Trophoblast cell (in vitro differentiated cells and primary cell): ENCODE measurements around the gene GSE1.

Experiments
- DNase-seq, 2 donors: peaks; one replicate each; pipeline ENCODE4 v3.0.0-alpha.2; 2016
- H2AFZ ChIP-seq: 2 replicates; pipeline ENCODE4 v1.6.1; 2013; ENCODE audit warnings: low read length, moderate library complexity, mild to moderate bottlenecking; ENCODE audit not compliant: insufficient read depth, poor library complexity
- H2AK5ac ChIP-seq: 2 replicates; pipeline ENCODE4 v1.6.1; 2013; ENCODE audit warnings: mild to moderate bottlenecking, low read length
- H2BK120ac ChIP-seq: 2 replicates; pipeline ENCODE4 v1.6.1; 2013; ENCODE audit warnings: low read length, mild to moderate bottlenecking, moderate library complexity; ENCODE audit not compliant: insufficient read depth, poor library complexity
- H2BK12ac ChIP-seq: 2 replicates; pipeline ENCODE4 v1.6.1; 2013; ENCODE audit warnings: mild to moderate bottlenecking, low read length, moderate library complexity
- H2BK5ac ChIP-seq: 2 replicates; pipeline ENCODE4 v1.6.1; 2013; ENCODE audit warnings: low read length, low read depth, moderate library complexity, mild to moderate bottlenecking; ENCODE audit not compliant: poor library complexity
- H3K14ac ChIP-seq: 2 replicates; pipeline ENCODE4 v1.6.1; 2013; ENCODE audit warnings: mild to moderate bottlenecking, low read length
- H3K18ac ChIP-seq: 2 replicates; pipeline ENCODE4 v1.6.1; 2013; ENCODE audit warnings: mild to moderate bottlenecking, low read length
- H3K23ac ChIP-seq: 2 replicates; pipeline ENCODE4 v1.6.1; 2013; ENCODE audit warnings: low read length
- H3K27ac ChIP-seq: 2 replicates; pipeline ENCODE4 v1.5.1; 2013; ENCODE audit warnings: low read depth, mild to moderate bottlenecking, inconsistent platforms, low read length, moderate library complexity
- H3K27me3 ChIP-seq: 2 replicates; pipeline ENCODE4 v1.6.1; 2013; ENCODE audit warnings: inconsistent platforms, mild to moderate bottlenecking, low read length, moderate library complexity; ENCODE audit not compliant: insufficient read depth
- H3K36me3 ChIP-seq, 2 experiments: 1 replicate in 1 of 2; 2 replicates in 1 of 2; pipeline ENCODE4 v1.6.1; 2013; ENCODE audit warnings: low read length in 2 of 2, mild to moderate bottlenecking in 2 of 2, moderate library complexity in 1 of 2; ENCODE audit not compliant: insufficient read depth in 2 of 2, control insufficient read depth in 1 of 2
- H3K4ac ChIP-seq: 2 replicates; pipeline ENCODE4 v1.6.1; 2013; ENCODE audit warnings: low read depth, mild to moderate bottlenecking, low read length, moderate library complexity
- H3K4me1 ChIP-seq, 2 experiments: 1 replicate in 1 of 2; 2 replicates in 1 of 2; pipeline ENCODE4 v1.6.1; 2013; ENCODE audit warnings: low read length in 2 of 2, mild to moderate bottlenecking in 2 of 2, moderate library complexity in 1 of 2; ENCODE audit not compliant: insufficient read depth in 2 of 2, control insufficient read depth in 1 of 2
- H3K4me2 ChIP-seq: 2 replicates; pipeline ENCODE4 v1.6.1; 2013; ENCODE audit warnings: inconsistent platforms, mild to moderate bottlenecking, low read length, moderate library complexity
- H3K4me3 ChIP-seq: 2 replicates; pipeline ENCODE4 v1.5.1; 2013; ENCODE audit warnings: mild to moderate bottlenecking, low read depth, low read length, inconsistent platforms
- H3K79me1 ChIP-seq: one replicate; pipeline ENCODE4 v1.6.1; 2013; ENCODE audit warnings: low read length
- H3K79me2 ChIP-seq: 2 replicates; pipeline ENCODE4 v1.6.1; 2013; ENCODE audit warnings: low read length, mild to moderate bottlenecking; ENCODE audit not compliant: control insufficient read depth, insufficient read depth, poor library complexity
- H3K9ac ChIP-seq: 2 replicates; pipeline ENCODE4 v1.6.1; 2013; ENCODE audit warnings: mild to moderate bottlenecking, low read length
- H3K9me3 ChIP-seq: 2 replicates; pipeline ENCODE4 v1.6.1; 2013; ENCODE audit warnings: low read depth, mild to moderate bottlenecking, control low read depth, inconsistent platforms, low read length; ENCODE audit not compliant: insufficient read depth
- H4K12ac ChIP-seq: 2 replicates; pipeline ENCODE4 v1.6.1; 2013; ENCODE audit warnings: low read depth, mild to moderate bottlenecking, low read length, moderate library complexity
- H4K8ac ChIP-seq: 2 replicates; pipeline ENCODE4 v1.6.1; 2013; ENCODE audit warnings: low read depth, mild to moderate bottlenecking, low read length, moderate library complexity
- H4K91ac ChIP-seq: one replicate; pipeline ENCODE4 v1.6.1; 2013; ENCODE audit warnings: low read depth, mild to moderate bottlenecking, low read length, moderate library complexity
- WGBS: extraction: QIAGEN DNeasy Blood & Tissue Kit; methylation state at CpG from one replicate; pipeline ENCODE4 v1.1.7; 2013; ENCODE audit warnings: missing lambda C conversion rate; ENCODE audit not compliant: insufficient read length, insufficient coverage; ENCODE audit errors: extremely low coverage; 5-methylcytosine and 5-hydroxymethylcytosine counted together

GSE1 gene

GRCh38 chr16:85628645-85629044, 15.5 kb downstream of the GSE1 start:
- no peak overlapping the region for H3K27ac ChIP-seq
- H3K4me2 ChIP-seq, result no peak overlapping the region
- H3K79me1 ChIP-seq, result peaks cover 1% of the 10 kb centered on the region
- H3K9ac ChIP-seq, result no peak overlapping the region
- H3K9me3 ChIP-seq, result peaks cover 6% of the 10 kb centered on the region
- H3K36me3 ChIP-seq, result peaks cover 23 to 38% of the 10 kb centered on the region in 2 experiments
- H2BK12ac ChIP-seq, result no peak overlapping the region
- no peak overlapping the region for H2AFZ ChIP-seq
- WGBS, result no CpG with 5 or more reads among the region's 14 CpGs
- H4K8ac ChIP-seq, result no peak overlapping the region
- peaks cover 22% of the 10 kb centered on the region for H3K79me2 ChIP-seq
- no peak for DNase-seq
- H3K4me3 ChIP-seq, result no peak overlapping the region
- peaks cover 7 to 14% of the 10 kb centered on the region in 2 experiments for H3K4me1 ChIP-seq
- no peak overlapping the region for H3K23ac ChIP-seq
- no peak overlapping the region for H2BK120ac ChIP-seq
- H3K14ac ChIP-seq, result no peak overlapping the region
- H4K12ac ChIP-seq, result no peak overlapping the region
- H2AK5ac ChIP-seq, result no peak overlapping the region
- no peak overlapping the region for H4K91ac ChIP-seq
- no peak overlapping the region for H2BK5ac ChIP-seq
- H3K18ac ChIP-seq, result peak overlapping the region; percentile 24
- H3K4ac ChIP-seq, result peak overlapping the region; percentile 78
- no peaks in the 10 kb centered on the region for H3K27me3 ChIP-seq

GRCh38 chr16:85629326-85629725, 16.2 kb downstream of the GSE1 start:
- Histone ChIP-seq H3K9me3 (peaks cover 6% of the 10 kb centered on the region), H3K79me2 (peaks cover 16% of the 10 kb centered on the region), H2BK5ac (no peak overlapping the region), H2AFZ (no peak overlapping the region), H2AK5ac (no peak overlapping the region), H3K9ac (no peak overlapping the region), H4K12ac (no peak overlapping the region), H4K91ac (no peak overlapping the region), H4K8ac (no peak overlapping the region), H3K36me3 (peaks cover 21 to 41% of the 10 kb centered on the region in 2 experiments), H3K14ac (no peak overlapping the region), H3K18ac (no peak overlapping the region), H2BK12ac (no peak overlapping the region), H2BK120ac (no peak overlapping the region), H3K27me3 (no peaks in the 10 kb centered on the region), H3K4me1 (peaks cover 7 to 14% of the 10 kb centered on the region in 2 experiments), H3K4ac (peak overlapping the region; percentile 76), H3K79me1 (peaks cover 1% of the 10 kb centered on the region), H3K4me3 (no peak overlapping the region), H3K27ac (no peak overlapping the region), H3K4me2 (no peak overlapping the region), H3K23ac (no peak overlapping the region)
- WGBS, result no CpG with 5 or more reads among the region's 10 CpGs
- no peak for DNase-seq

GRCh38 chr16:85629853-85630252, 16.7 kb downstream of the GSE1 start:
- Histone ChIP-seq H2BK5ac (no peak overlapping the region), H3K9me3 (peaks cover 6% of the 10 kb centered on the region), H3K9ac (no peak overlapping the region), H3K79me1 (peaks cover 1% of the 10 kb centered on the region), H3K4ac (peak overlapping the region; percentile 76), H3K4me1 (peaks cover 7 to 14% of the 10 kb centered on the region in 2 experiments), H3K18ac (no peak overlapping the region), H3K14ac (no peak overlapping the region), H2AFZ (no peak overlapping the region), H3K27ac (no peak overlapping the region), H2AK5ac (no peak overlapping the region), H3K27me3 (no peaks in the 10 kb centered on the region), H3K23ac (no peak overlapping the region), H2BK120ac (no peak overlapping the region), H3K79me2 (peaks cover 15% of the 10 kb centered on the region), H4K91ac (no peak overlapping the region), H4K12ac (no peak overlapping the region), H2BK12ac (no peak overlapping the region), H3K4me2 (no peak overlapping the region), H3K4me3 (no peak overlapping the region), H4K8ac (no peak overlapping the region), H3K36me3 (peaks cover 18 to 40% of the 10 kb centered on the region in 2 experiments)
- DNase-seq, result no peak
- no CpG with 5 or more reads among the region's 5 CpGs for WGBS

- Histone ChIP-seq H3K27me3 (no peaks in the 10 kb centered on the region), H3K4me2 (no peak overlapping the region), H2AFZ (no peak overlapping the region), H3K4me1 (peaks cover 5% of the 10 kb centered on the region in 2 experiments), H4K12ac (no peak overlapping the region), H4K91ac (no peak overlapping the region), H3K9ac (no peak overlapping the region), H3K27ac (no peak overlapping the region), H2AK5ac (no peak overlapping the region), H3K79me2 (peaks cover 12% of the 10 kb centered on the region), H4K8ac (no peak overlapping the region), H3K9me3 (peaks cover 6% of the 10 kb centered on the region), H3K79me1 (peaks cover 1% of the 10 kb centered on the region), H3K23ac (no peak overlapping the region), H3K14ac (no peak overlapping the region), H3K18ac (no peak overlapping the region), H3K4ac (no peak overlapping the region), H2BK120ac (no peak overlapping the region), H3K4me3 (no peak overlapping the region), H3K36me3 (peaks cover 21 to 36% of the 10 kb centered on the region in 2 experiments), H2BK12ac (no peak overlapping the region), H2BK5ac (no peak overlapping the region)
- no CpG with 5 or more reads among the region's 11 CpGs for WGBS
- DNase-seq, result no peak
Observed at GRCh38 chr16:85631230-85631629, 18.1 kb downstream of the GSE1 start.
